ENCODE results near the gene CMTM7. TPM values are rescaled to one million over a fixed set of nuclear protein-coding genes. Genes with fewer than 3 reads are reported as not detected.

CMTM7 gene
- total and polyA plus RNA-seq, 2 of the 13 experiments (the other 11 are each of a cell fraction or from before 2014, with no cell fraction given) = 20.9 to 21.4 TPM

GRCh38 chr3:32502118-32502945, 110.7 kb downstream of the CMTM7 start, which contains the start of gene CMTM6 (continued):
- TF ChIP-seq ZNF709 (CRISPR knock-in tag; IDR thresholded peaks at IDR 0.05) (no peak), ZUFSP (CRISPR knock-in tag; IDR thresholded peaks at IDR 0.05; ENCODE audit: borderline replicate concordance) (no peak), ZNF33A (CRISPR knock-in tag; IDR thresholded peaks at IDR 0.05; ENCODE audit: borderline replicate concordance) (no peak; the same call in 1 of the 2 replicates), MIER2 (CRISPR knock-in tag; IDR thresholded peaks at IDR 0.05) (no peak), ZNF230 (CRISPR knock-in tag; IDR thresholded peaks at IDR 0.05) (no peak), SCMH1 (CRISPR knock-in tag; IDR thresholded peaks at IDR 0.05; ENCODE audit: borderline replicate concordance) (no peak), MTF1 (CRISPR knock-in tag; IDR thresholded peaks at IDR 0.05) (no peak), ZNF782 (CRISPR knock-in tag; IDR thresholded peaks at IDR 0.05; ENCODE audit: borderline replicate concordance) (peak; percentile 36; the same call in 1 of the 2 replicates), ZNF44 (CRISPR knock-in tag; IDR thresholded peaks at IDR 0.05) (no peak), JUND (CRISPR knock-in tag; IDR thresholded peaks at IDR 0.05) (no peak), ZFP36L2 (CRISPR knock-in tag; IDR thresholded peaks at IDR 0.05) (no peak), ZNF549 (CRISPR knock-in tag; IDR thresholded peaks at IDR 0.05) (no peak), FIP1L1 (IDR thresholded peaks at IDR 0.05; ENCODE audit: borderline replicate concordance, insufficient read depth, low read depth, low read length) (no peak), KLF6 (CRISPR knock-in tag; IDR thresholded peaks at IDR 0.05) (0 out of 2 replicates have a peak, but pooled peaks have one; percentile 32), ZNF781 (CRISPR knock-in tag; IDR thresholded peaks at IDR 0.05; ENCODE audit: borderline replicate concordance, not compliant biosample characterization) (no peak), MBD4 (IDR thresholded peaks at IDR 0.05; ENCODE audit: borderline replicate concordance, low read length) (no peak), ZNF432 (CRISPR knock-in tag; IDR thresholded peaks at IDR 0.05; ENCODE audit: borderline replicate concordance) (no peak), ZFP62 (CRISPR knock-in tag; IDR thresholded peaks at IDR 0.05) (no peak), KDM5B (CRISPR knock-in tag; IDR thresholded peaks at IDR 0.05; ENCODE audit: borderline replicate concordance) (peak; percentile 76; the same call in 1 of the 2 replicates), ARNTL (CRISPR knock-in tag; IDR thresholded peaks at IDR 0.05) (no peak)
- TF ChIP-seq, protein P1, sequence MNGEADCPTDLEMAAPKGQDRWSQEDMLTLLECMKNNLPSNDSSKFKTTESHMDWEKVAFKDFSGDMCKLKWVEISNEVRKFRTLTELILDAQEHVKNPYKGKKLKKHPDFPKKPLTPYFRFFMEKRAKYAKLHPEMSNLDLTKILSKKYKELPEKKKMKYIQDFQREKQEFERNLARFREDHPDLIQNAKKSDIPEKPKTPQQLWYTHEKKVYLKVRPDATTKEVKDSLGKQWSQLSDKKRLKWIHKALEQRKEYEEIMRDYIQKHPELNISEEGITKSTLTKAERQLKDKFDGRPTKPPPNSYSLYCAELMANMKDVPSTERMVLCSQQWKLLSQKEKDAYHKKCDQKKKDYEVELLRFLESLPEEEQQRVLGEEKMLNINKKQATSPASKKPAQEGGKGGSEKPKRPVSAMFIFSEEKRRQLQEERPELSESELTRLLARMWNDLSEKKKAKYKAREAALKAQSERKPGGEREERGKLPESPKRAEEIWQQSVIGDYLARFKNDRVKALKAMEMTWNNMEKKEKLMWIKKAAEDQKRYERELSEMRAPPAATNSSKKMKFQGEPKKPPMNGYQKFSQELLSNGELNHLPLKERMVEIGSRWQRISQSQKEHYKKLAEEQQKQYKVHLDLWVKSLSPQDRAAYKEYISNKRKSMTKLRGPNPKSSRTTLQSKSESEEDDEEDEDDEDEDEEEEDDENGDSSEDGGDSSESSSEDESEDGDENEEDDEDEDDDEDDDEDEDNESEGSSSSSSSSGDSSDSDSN (CRISPR knock-in tag; IDR thresholded peaks at IDR 0.05) = peak; percentile 86
- TF ChIP-seq, protein P2, sequence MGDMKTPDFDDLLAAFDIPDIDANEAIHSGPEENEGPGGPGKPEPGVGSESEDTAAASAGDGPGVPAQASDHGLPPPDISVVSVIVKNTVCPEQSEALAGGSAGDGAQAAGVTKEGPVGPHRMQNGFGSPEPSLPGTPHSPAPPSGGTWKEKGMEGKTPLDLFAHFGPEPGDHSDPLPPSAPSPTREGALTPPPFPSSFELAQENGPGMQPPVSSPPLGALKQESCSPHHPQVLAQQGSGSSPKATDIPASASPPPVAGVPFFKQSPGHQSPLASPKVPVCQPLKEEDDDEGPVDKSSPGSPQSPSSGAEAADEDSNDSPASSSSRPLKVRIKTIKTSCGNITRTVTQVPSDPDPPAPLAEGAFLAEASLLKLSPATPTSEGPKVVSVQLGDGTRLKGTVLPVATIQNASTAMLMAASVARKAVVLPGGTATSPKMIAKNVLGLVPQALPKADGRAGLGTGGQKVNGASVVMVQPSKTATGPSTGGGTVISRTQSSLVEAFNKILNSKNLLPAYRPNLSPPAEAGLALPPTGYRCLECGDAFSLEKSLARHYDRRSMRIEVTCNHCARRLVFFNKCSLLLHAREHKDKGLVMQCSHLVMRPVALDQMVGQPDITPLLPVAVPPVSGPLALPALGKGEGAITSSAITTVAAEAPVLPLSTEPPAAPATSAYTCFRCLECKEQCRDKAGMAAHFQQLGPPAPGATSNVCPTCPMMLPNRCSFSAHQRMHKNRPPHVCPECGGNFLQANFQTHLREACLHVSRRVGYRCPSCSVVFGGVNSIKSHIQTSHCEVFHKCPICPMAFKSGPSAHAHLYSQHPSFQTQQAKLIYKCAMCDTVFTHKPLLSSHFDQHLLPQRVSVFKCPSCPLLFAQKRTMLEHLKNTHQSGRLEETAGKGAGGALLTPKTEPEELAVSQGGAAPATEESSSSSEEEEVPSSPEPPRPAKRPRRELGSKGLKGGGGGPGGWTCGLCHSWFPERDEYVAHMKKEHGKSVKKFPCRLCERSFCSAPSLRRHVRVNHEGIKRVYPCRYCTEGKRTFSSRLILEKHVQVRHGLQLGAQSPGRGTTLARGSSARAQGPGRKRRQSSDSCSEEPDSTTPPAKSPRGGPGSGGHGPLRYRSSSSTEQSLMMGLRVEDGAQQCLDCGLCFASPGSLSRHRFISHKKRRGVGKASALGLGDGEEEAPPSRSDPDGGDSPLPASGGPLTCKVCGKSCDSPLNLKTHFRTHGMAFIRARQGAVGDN (CRISPR knock-in tag; IDR thresholded peaks at IDR 0.05) = peak; percentile 75
